ENCODE results near the gene ARHGAP15. TPM values are rescaled to one million over a fixed set of nuclear protein-coding genes. Genes with fewer than 3 reads are reported as not detected.
A peak's percentile ranks its signal among the peaks of the same experiment; 100 is the strongest.

Gene ARHGAP15
- total RNA-seq, 1 experiment from 2014 or later, result not detected

GRCh38 chr2:143480086-143480485 is 350.9 kb downstream of the ARHGAP15 start:
- no peak for DNase-seq (ENCODE audit: low read depth)

GRCh38 chr2:143480601-143481236 is 351.5 kb downstream of the ARHGAP15 start:
- DNase-seq (ENCODE audit: low read depth), result no peak

GRCh38 chr2:143481237-143481623 is 352.0 kb downstream of the ARHGAP15 start:
- DNase-seq (ENCODE audit: low read depth), result no peak

GRCh38 chr2:143481733-143482132 is 352.5 kb downstream of the ARHGAP15 start:
- DNase-seq (ENCODE audit: low read depth), result no peak

- DNase-seq (ENCODE audit: low read depth), result no peak
Observed at GRCh38 chr2:143482316-143482715, 353.1 kb downstream of the ARHGAP15 start.

- DNase-seq (ENCODE audit: low read depth), result no peak
Observed at GRCh38 chr2:143482771-143483170, 353.6 kb downstream of the ARHGAP15 start.

- no peak for DNase-seq (ENCODE audit: low read depth)
Observed at GRCh38 chr2:143486976-143487375, 357.8 kb downstream of the ARHGAP15 start.

GRCh38 chr2:143489145-143489544 is 359.9 kb downstream of the ARHGAP15 start:
- peak; percentile 65 for DNase-seq (ENCODE audit: low read depth)

- DNase-seq (ENCODE audit: low read depth), result no peak
Observed at GRCh38 chr2:143491131-143491530, 361.9 kb downstream of the ARHGAP15 start.

GRCh38 chr2:143493339-143493738 is 364.1 kb downstream of the ARHGAP15 start:
- no peak for DNase-seq (ENCODE audit: low read depth)

- no peak for DNase-seq (ENCODE audit: low read depth)
Observed at GRCh38 chr2:143497726-143498125, 368.5 kb downstream of the ARHGAP15 start.

GRCh38 chr2:143498496-143498895 is 369.3 kb downstream of the ARHGAP15 start:
- no peak for DNase-seq (ENCODE audit: low read depth)

GRCh38 chr2:143499061-143499460 is 369.8 kb downstream of the ARHGAP15 start:
- DNase-seq (ENCODE audit: low read depth), result no peak

- DNase-seq (ENCODE audit: low read depth), result no peak
Observed at GRCh38 chr2:143501106-143501676, 372.0 kb downstream of the ARHGAP15 start.

GRCh38 chr2:143503280-143503679 is 374.1 kb downstream of the ARHGAP15 start:
- no peak for DNase-seq (ENCODE audit: low read depth)

GRCh38 chr2:143504397-143504796 is 375.2 kb downstream of the ARHGAP15 start:
- DNase-seq (ENCODE audit: low read depth), result no peak

GRCh38 chr2:143505542-143505941 is 376.3 kb downstream of the ARHGAP15 start:
- DNase-seq (ENCODE audit: low read depth), result no peak

- DNase-seq (ENCODE audit: low read depth), result peak; percentile 68
Observed at GRCh38 chr2:143513081-143513480, 383.9 kb downstream of the ARHGAP15 start.

GRCh38 chr2:143514413-143514812 is 385.2 kb downstream of the ARHGAP15 start:
- DNase-seq (ENCODE audit: low read depth), result no peak

- no peak for DNase-seq (ENCODE audit: low read depth)
Observed at GRCh38 chr2:143515318-143515717, 386.1 kb downstream of the ARHGAP15 start.

GRCh38 chr2:143519521-143519920 is 390.3 kb downstream of the ARHGAP15 start:
- no peak for DNase-seq (ENCODE audit: low read depth)

- DNase-seq (ENCODE audit: low read depth), result no peak
Observed at GRCh38 chr2:143521396-143521795, 392.2 kb downstream of the ARHGAP15 start.

GRCh38 chr2:143522699-143523098 is 393.5 kb downstream of the ARHGAP15 start:
- DNase-seq (ENCODE audit: low read depth), result no peak
